Measurements from ENCODE around the gene LRRK2.

LRRK2 gene

DNA sequence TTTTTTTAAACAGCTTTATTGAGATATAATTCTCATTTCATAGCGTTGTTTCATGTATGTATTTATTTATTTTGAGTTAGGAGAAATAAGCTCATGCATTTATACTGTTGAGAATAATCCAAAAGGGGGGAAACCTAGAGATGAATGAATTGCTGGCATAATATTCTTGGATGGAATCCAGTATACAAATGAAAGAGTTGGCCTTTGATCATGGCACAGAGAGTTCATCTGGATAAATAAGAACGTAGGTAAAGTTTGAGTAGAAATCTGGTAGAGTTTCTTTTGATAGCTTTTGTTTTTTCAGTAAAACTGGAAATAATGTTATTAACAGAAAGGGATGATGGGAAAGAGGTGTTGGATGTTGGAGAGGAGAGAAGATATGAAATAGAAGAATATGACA lies 166.2 kb downstream of the LRRK2 start (continued):
- TF ChIP-seq, protein P1, sequence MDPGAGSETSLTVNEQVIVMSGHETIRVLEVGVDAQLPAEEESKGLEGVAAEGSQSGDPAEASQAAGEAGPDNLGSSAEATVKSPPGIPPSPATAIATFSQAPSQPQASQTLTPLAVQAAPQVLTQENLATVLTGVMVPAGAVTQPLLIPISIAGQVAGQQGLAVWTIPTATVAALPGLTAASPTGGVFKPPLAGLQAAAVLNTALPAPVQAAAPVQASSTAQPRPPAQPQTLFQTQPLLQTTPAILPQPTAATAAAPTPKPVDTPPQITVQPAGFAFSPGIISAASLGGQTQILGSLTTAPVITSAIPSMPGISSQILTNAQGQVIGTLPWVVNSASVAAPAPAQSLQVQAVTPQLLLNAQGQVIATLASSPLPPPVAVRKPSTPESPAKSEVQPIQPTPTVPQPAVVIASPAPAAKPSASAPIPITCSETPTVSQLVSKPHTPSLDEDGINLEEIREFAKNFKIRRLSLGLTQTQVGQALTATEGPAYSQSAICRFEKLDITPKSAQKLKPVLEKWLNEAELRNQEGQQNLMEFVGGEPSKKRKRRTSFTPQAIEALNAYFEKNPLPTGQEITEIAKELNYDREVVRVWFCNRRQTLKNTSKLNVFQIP (CRISPR knock-in tag; IDR thresholded peaks at IDR 0.05; ENCODE audit: borderline replicate concordance, low read depth): no peak
- TF ChIP-seq ZFP3 (CRISPR knock-in tag; IDR thresholded peaks at IDR 0.05) (no peak), RARB (CRISPR knock-in tag; IDR thresholded peaks at IDR 0.05) (no peak), ZNF565 (CRISPR knock-in tag; conservative IDR thresholded peaks at IDR 0.05; ENCODE audit: low read depth) (no peak), ISL1 (CRISPR knock-in tag; IDR thresholded peaks at IDR 0.05) (no peak)
- TF ChIP-seq, protein P2, sequence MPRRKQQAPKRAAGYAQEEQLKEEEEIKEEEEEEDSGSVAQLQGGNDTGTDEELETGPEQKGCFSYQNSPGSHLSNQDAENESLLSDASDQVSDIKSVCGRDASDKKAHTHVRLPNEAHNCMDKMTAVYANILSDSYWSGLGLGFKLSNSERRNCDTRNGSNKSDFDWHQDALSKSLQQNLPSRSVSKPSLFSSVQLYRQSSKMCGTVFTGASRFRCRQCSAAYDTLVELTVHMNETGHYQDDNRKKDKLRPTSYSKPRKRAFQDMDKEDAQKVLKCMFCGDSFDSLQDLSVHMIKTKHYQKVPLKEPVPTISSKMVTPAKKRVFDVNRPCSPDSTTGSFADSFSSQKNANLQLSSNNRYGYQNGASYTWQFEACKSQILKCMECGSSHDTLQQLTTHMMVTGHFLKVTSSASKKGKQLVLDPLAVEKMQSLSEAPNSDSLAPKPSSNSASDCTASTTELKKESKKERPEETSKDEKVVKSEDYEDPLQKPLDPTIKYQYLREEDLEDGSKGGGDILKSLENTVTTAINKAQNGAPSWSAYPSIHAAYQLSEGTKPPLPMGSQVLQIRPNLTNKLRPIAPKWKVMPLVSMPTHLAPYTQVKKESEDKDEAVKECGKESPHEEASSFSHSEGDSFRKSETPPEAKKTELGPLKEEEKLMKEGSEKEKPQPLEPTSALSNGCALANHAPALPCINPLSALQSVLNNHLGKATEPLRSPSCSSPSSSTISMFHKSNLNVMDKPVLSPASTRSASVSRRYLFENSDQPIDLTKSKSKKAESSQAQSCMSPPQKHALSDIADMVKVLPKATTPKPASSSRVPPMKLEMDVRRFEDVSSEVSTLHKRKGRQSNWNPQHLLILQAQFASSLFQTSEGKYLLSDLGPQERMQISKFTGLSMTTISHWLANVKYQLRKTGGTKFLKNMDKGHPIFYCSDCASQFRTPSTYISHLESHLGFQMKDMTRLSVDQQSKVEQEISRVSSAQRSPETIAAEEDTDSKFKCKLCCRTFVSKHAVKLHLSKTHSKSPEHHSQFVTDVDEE (CRISPR knock-in tag; IDR thresholded peaks at IDR 0.05): no peak
- TF ChIP-seq, protein P3, sequence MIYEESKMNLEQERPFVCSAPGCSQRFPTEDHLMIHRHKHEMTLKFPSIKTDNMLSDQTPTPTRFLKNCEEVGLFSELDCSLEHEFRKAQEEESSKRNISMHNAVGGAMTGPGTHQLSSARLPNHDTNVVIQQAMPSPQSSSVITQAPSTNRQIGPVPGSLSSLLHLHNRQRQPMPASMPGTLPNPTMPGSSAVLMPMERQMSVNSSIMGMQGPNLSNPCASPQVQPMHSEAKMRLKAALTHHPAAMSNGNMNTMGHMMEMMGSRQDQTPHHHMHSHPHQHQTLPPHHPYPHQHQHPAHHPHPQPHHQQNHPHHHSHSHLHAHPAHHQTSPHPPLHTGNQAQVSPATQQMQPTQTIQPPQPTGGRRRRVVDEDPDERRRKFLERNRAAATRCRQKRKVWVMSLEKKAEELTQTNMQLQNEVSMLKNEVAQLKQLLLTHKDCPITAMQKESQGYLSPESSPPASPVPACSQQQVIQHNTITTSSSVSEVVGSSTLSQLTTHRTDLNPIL (CRISPR knock-in tag; IDR thresholded peaks at IDR 0.05; ENCODE audit: low read depth): no peak

DNA sequence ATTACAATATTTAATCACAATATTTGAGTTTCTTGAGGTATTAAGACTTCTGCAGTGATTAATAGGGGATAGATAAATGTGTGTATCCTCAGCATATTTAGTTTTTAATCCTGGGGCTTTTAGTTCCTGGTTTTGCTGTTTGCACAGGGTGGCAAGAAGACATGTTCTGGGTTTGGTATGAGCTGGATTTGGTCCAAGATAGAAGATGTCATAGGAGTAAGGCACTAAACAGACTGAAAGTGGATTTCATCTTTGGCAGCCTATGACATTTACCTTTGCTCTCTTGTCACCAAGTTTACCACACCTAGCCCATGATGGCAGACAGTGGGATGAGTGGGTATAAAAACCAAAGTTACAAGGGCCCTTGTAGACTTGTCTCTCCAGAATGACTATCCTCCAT lies 168.2 kb downstream of the LRRK2 start:
- no peak for ATAC-seq
- TF ChIP-seq PPARA (CRISPR knock-in tag; IDR thresholded peaks at IDR 0.05; ENCODE audit: borderline replicate concordance) (no peak), RARB (CRISPR knock-in tag; IDR thresholded peaks at IDR 0.05) (no peak), ESRRG (CRISPR knock-in tag; IDR thresholded peaks at IDR 0.05) (no peak), TOX (CRISPR knock-in tag; IDR thresholded peaks at IDR 0.05; ENCODE audit: borderline replicate concordance) (no peak), TCF4 (CRISPR knock-in tag; IDR thresholded peaks at IDR 0.05; ENCODE audit: borderline replicate concordance) (no peak), ZC3H10 (CRISPR knock-in tag; IDR thresholded peaks at IDR 0.05) (no peak), SNAI2 (CRISPR knock-in tag; IDR thresholded peaks at IDR 0.05) (no peak), ZNF8 (CRISPR knock-in tag; IDR thresholded peaks at IDR 0.05) (no peak), BACH2 (CRISPR knock-in tag; IDR thresholded peaks at IDR 0.05; ENCODE audit: borderline replicate concordance) (no peak), OSR1 (CRISPR knock-in tag; IDR thresholded peaks at IDR 0.05) (no peak)
- TF ChIP-seq, protein P2 (CRISPR knock-in tag; IDR thresholded peaks at IDR 0.05): no peak
- TF ChIP-seq, protein P4, sequence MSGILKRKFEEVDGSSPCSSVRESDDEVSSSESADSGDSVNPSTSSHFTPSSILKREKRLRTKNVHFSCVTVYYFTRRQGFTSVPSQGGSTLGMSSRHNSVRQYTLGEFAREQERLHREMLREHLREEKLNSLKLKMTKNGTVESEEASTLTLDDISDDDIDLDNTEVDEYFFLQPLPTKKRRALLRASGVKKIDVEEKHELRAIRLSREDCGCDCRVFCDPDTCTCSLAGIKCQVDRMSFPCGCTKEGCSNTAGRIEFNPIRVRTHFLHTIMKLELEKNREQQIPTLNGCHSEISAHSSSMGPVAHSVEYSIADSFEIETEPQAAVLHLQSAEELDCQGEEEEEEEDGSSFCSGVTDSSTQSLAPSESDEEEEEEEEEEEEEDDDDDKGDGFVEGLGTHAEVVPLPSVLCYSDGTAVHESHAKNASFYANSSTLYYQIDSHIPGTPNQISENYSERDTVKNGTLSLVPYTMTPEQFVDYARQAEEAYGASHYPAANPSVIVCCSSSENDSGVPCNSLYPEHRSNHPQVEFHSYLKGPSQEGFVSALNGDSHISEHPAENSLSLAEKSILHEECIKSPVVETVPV (CRISPR knock-in tag; IDR thresholded peaks at IDR 0.05): no peak
- TF ChIP-seq, protein P5, sequence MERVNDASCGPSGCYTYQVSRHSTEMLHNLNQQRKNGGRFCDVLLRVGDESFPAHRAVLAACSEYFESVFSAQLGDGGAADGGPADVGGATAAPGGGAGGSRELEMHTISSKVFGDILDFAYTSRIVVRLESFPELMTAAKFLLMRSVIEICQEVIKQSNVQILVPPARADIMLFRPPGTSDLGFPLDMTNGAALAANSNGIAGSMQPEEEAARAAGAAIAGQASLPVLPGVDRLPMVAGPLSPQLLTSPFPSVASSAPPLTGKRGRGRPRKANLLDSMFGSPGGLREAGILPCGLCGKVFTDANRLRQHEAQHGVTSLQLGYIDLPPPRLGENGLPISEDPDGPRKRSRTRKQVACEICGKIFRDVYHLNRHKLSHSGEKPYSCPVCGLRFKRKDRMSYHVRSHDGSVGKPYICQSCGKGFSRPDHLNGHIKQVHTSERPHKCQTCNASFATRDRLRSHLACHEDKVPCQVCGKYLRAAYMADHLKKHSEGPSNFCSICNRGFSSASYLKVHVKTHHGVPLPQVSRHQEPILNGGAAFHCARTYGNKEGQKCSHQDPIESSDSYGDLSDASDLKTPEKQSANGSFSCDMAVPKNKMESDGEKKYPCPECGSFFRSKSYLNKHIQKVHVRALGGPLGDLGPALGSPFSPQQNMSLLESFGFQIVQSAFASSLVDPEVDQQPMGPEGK (CRISPR knock-in tag; IDR thresholded peaks at IDR 0.05; ENCODE audit: borderline replicate concordance): no peak

DNA sequence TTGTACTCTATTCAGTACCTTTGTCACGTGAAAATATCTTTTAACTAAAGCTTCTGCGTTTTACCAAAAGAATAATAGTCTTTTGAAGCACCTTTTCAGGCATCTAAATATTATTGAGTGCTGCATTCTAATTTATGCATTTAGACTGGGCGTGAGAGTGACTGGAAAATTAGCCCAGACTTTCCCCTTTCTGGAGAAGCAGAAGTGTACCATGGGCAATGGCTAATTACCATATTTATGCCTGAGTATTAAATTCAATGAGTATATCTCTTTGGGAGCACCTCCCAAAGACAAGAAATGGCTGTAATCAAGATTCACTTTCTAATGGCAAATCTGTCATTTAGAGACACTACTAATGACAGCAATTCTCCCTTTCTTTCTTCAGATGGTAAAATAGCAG lies 174.9 kb downstream of the LRRK2 start:
- ATAC-seq: no peak

More for the DNA sequence above, 174.9 kb downstream of the LRRK2 start:
- no peak for TF ChIP-seq ZNF565 (CRISPR knock-in tag; conservative IDR thresholded peaks at IDR 0.05; ENCODE audit: low read depth)
- no peak for TF ChIP-seq ZC3H10 (CRISPR knock-in tag; IDR thresholded peaks at IDR 0.05)
- no peak for TF ChIP-seq ARNTL (CRISPR knock-in tag; IDR thresholded peaks at IDR 0.05; ENCODE audit: borderline replicate concordance, low read depth)
- TF ChIP-seq ZNF8 (CRISPR knock-in tag; IDR thresholded peaks at IDR 0.05): no peak
- no peak for TF ChIP-seq CSDC2 (CRISPR knock-in tag; IDR thresholded peaks at IDR 0.05)
- TF ChIP-seq ESRRG (CRISPR knock-in tag; IDR thresholded peaks at IDR 0.05): no peak
- TF ChIP-seq, protein P4 (CRISPR knock-in tag; IDR thresholded peaks at IDR 0.05): no peak
- TF ChIP-seq PPARA (CRISPR knock-in tag; IDR thresholded peaks at IDR 0.05; ENCODE audit: borderline replicate concordance): no peak
- TF ChIP-seq GLIS3 (CRISPR knock-in tag; IDR thresholded peaks at IDR 0.05): no peak
- TF ChIP-seq BACH2 (CRISPR knock-in tag; IDR thresholded peaks at IDR 0.05; ENCODE audit: borderline replicate concordance): no peak
- TF ChIP-seq, protein P5 (CRISPR knock-in tag; IDR thresholded peaks at IDR 0.05; ENCODE audit: borderline replicate concordance): no peak
- TF ChIP-seq RARB (CRISPR knock-in tag; IDR thresholded peaks at IDR 0.05): no peak
